GDM1 (cell line): ENCODE results near the gene EIF4E3.

Experiments
- DNase-seq: peaks from one replicate; lab custom pipeline; 2025; lab: John Stamatoyannopoulos, UW

EIF4E3 gene

DNA sequence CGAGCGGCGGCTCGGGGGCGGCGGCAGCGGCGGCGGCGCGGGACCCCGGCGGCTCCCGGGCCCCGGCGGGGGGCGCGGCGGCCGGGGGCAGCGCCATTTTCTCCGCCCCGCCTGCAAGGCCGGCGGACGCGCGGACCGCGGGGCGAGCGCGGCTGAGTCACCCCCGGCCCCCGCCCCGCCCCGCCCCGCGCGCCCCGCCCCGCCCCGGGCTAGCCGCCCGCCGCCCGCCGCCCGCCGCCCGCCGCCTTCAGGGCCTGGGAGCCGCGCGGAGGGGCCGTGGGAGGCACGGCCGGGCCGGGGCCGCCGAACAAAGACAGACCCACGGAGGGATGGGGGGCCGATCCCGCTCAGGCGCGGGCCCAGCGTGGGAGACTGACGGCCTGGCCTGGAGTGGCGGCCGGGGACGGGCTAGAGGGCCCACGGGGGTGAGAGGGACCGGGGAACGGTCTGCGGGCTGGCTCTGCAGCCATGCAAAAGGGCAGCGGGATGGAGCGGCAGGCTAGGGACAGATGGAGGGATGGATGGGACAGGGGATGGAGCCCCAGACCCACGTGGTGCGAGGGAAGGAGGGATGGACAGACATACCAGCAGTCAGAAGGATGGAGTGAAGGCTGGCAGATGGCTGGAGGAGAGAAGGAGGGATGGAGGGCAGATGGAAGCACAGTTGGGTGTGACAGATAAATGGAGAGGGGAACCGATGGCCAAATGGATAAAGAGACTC is at the start of gene EIF4E3:
EIF4E3 (minus strand) TSS at position 132 of the 721 bp plus-strand sequence; CDS start at position 97, 35 bp downstream.
- DNase-seq, result no peak

DNA sequence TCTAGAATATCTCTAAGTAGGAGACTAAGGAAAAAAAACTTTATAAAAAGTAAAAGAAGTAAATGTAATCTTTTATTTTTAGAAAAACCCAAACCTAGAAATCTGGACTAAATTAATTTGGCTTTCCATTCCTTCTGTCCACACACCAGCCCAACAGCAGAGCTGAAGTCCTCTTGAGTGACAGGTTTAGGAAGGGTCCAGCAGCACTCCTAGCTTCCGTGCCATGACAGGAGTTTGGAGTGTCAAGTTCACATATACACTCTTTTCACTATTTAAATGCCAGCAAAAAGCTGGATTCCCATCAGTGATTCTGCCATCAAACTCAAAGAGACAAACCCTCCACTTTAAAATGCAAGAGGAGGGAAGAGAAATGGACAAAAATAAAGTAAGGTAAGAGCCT is 46.7 kb upstream of the EIF4E3 start:
- no peak for DNase-seq

DNA sequence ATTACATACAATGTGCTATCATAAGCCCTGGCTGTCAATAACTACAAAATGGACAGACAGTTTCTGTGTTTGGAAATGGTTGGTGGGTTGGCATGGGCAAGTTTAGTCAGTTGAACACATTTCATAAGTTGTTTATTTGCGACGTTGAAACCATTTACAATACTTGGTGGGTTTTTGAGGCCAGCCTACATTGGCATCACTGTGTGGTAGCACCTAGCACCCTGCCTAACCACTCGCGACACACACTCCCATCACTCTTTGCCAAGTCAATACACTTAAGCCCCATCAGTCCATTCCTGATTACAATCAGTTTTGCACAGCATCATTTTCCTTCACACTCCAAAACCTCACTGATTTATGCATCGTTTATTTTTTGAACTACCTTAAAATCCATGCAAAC is 45.9 kb upstream of the EIF4E3 start:
- no peak for DNase-seq

DNA sequence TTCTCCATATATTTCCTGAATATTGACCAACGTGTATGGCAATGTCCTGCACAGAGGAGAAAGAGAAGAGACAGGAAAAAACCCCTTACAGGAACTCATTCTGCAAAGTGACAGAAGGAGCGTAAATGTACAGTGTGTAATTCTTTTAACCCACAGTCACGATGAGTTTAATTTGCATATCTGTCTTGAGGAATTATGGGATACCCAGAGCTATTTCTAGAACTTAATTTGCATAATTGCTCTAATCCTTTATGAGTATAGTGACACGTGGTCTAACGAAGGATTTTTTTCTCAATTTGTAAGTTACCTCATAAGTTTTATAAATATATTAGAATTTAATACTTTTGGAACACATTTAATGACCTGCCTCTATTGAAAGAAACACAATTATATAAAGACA is 38.2 kb upstream of the EIF4E3 start:
- no peak for DNase-seq

DNA sequence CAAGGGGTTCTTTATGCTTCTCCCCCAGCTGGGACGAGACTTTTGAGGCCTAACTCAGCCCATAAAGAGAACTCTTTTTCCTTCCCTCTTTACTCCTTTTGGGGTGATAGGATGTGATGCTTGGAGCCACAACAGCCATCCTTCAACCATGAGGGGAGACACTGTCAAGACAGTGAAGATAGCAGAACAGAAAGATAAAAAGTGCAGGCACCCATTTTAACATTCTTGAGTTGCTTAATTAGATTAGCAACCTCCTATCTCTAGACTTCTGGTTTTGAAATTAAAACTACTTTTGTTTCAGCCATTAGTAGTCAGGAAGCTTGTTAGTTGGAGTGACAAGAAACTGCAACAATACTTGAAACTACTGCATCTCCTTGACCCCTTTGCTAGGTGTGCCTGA is 34.9 kb upstream of the EIF4E3 start:
- no peak for DNase-seq

DNA sequence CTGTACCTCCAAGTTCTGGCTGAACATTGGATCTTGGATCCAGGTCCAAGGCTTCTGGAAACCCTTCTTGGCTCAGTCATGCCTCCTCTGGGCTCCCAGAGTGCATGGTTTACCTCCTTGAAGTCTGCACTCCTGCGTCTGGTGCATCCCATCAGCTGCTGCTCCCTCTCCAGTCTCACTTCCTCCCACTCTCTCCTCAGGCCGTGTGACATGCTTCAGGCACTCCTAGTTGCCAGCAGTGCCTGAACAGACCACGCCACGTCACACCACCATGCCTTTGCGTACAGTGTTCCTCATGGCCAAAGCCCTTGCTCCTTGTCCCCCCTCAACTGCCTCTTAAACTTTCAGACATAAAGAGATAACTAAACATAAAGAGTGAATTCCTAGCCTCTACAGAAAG is 34.2 kb upstream of the EIF4E3 start:
- DNase-seq, result no peak

DNA sequence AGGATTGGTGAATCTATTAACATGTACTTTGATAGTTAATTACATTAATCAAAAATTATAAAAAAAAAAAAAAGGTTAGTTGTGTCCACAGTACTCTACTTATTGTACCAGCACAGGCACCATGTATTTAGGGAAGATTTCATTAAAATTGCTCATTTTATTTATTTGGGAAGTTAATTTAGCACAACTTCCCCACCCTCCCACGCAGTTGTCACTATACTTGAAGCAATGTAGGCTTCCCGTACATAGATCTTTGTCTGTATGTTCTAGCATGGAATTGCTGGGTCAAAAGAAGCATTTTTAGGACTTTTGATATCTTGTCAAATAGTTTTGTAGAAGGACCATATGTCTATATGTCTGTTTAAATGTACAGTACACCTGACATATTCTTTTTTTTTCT is 32.9 kb upstream of the EIF4E3 start:
- DNase-seq, result no peak

DNA sequence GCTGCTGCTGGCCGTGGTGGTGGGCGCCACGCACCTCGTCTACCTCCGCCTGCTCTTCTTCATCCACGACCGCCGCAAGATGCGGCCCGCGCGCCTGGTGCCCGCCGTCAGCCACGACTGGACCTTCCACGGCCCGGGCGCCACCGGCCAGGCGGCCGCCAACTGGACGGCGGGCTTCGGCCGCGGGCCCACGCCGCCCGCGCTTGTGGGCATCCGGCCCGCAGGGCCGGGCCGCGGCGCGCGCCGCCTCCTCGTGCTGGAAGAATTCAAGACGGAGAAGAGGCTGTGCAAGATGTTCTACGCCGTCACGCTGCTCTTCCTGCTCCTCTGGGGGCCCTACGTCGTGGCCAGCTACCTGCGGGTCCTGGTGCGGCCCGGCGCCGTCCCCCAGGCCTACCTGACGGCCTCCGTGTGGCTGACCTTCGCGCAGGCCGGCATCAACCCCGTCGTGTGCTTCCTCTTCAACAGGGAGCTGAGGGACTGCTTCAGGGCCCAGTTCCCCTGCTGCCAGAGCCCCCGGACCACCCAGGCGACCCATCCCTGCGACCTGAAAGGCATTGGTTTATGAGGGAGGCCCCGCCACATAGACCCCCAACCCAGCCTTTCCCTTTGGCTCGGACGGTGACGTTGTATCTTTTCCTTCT is 29.5 kb upstream of the EIF4E3 start:
- no peak for DNase-seq

DNA sequence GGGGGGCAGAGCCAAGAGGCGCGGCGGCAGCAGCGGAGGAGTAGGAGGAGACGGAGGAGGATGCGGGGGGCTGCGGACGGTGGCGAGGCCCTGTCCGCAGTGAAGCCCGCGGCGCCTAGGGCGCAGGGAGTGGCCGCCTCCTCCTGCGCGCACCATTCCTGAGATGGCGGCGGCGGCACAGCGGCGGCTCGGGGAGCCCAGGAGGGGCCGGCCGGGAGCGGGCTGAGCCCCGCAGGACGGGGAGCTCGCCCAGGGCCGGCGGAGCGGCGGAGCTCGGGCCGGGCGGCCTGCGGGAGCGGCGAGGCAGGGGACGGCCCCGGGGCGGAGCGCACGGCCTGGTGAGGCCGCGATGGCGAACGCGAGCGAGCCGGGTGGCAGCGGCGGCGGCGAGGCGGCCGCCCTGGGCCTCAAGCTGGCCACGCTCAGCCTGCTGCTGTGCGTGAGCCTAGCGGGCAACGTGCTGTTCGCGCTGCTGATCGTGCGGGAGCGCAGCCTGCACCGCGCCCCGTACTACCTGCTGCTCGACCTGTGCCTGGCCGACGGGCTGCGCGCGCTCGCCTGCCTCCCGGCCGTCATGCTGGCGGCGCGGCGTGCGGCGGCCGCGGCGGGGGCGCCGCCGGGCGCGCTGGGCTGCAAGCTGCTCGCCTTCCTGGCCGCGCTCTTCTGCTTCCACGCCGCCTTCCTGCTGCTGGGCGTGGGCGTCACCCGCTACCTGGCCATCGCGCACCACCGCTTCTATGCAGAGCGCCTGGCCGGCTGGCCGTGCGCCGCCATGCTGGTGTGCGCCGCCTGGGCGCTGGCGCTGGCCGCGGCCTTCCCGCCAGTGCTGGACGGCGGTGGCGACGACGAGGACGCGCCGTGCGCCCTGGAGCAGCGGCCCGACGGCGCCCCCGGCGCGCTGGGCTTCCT is 28.8 kb upstream of the EIF4E3 start, which contains the start of gene GPR27:
GPR27 (plus strand) TSS at position 155 of the 909 bp plus-strand sequence; CDS start at position 350, 195 bp downstream.
- DNase-seq, result no peak

DNA sequence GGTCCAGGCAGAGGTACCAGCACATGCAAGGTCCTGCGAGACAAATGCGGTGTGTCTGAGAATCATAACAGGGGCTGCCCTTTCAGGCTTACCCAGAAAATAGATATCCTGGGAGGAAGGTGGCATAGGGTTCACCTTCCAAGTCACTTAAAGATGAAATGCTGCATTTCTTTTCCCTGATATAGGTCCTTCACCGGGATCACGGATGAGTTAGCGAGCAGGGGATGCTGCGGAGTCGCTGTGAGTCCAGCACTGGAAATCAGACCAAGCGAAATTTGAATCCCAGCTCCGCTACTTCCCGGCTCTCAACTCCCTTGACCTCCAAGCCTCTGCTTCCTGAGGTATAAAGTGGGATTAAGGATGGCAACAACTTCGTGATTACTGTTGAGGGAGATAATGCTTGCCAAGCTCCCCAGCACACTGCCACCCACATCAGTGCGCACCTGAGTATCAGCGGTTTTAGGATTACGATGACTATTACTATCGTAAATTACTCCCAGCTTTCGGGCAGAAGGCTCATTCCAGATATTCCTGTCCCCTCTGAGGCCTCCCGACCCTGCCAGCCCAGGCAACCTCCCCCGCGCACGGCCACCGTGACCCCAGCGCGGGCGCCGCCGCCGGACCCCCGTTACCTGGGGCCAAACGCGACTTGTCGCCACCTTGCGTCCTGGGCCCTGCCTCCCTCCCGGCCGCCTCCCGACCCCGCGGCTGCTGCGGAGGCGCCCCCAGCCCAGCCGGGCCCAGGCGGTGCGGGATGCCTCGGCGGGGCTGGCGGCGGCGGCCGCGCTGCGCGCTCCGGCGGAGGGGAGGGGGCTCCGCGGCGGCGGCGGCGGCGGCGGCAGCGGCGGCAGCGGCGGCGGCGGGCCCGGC is 27.9 kb upstream of the EIF4E3 start:
- DNase-seq, result no peak

DNA sequence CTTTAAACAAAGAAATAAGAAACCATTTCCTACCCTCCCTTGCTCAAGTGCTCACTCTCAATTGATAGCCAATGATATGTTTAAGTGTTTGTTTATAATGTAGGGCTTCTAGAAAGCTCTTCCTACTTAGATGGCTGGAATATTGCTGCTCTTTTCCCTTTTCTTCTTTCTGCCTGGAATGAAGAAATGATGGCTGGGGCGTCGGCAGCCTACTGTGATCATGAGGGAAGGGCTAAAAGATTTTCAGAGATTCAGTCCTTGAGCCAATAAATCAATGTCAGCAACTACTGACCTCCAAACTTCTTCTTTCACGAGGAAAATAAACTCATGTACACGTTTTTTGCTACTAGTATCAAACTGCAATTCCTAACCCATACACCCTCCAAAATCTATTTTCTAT is 26.4 kb upstream of the EIF4E3 start:
- no peak for DNase-seq

DNA sequence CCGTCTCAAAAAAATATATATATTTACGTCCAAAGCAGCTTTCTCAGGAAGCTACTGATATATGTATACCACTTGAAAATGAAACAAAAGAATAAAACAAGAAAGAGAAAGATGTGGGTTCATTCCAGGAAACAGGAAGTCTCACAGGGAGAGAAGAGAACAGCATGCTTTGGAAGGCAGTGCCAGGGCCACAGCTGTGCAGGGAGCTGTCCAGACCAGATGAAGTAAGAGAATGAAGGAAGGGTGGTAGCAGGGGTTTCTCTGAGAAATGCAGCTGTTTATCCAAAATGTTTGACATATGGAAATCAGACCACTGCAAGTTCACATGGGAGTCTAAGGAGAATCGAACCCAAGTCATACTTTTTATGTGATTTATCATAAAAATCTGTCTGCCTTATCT is 19.5 kb upstream of the EIF4E3 start:
- DNase-seq, result no peak

DNA sequence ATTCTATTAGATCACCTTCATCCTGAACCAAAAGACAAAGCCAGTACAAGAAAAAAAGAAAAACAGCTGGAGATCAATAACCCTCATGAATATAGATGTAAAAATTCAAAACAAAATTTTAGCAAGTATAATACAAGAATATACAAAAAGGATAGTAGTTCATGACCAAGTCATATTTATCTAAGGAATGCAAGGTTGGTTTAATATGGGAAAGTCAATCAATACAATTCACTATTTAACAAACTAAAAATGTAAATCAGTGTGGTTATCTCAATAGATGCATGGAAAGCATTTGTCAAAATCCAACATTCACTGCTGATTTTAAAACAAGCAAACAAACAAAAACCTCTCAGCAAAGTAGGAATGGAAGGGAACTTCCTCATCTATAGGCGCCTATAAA is 17.4 kb upstream of the EIF4E3 start:
- no peak for DNase-seq

DNA sequence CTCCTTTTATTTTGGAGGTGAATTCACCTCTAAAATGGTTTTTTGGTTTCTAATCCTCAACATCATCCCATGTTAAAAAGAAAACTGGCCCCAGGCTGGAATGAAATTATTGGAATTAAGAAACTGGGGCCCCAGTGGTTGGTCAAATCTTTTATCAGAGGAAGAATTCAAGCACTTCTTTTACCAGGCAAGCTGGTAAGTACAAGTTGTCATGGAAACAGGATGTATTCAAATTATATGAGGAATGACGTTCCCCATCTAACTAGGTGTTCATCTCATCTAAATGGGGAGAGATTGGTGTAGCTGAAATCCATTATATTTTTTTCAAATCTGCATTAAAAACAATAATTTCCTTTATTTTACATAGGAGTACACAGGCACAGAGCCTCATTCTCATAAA is 9.7 kb upstream of the EIF4E3 start:
- no peak for DNase-seq

DNA sequence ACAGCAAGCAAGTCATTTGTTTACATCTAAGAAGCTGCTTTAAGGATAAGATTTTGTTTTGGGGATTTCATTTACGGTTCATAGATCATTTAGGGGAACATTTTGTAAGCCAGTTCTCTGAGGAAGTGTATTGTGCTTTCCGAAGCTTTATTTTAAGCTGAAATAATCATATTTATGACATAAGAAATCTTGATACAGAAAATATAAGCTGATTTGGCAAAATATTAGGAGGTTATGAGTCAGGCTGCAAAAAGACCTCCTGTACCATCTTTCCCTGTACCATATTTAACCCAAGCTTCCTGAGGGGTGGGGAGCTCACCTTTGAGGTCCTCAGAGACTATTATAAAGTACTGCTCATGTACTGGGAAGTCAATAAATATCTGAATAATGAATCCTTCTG is 8.1 kb upstream of the EIF4E3 start:
- DNase-seq, result no peak

DNA sequence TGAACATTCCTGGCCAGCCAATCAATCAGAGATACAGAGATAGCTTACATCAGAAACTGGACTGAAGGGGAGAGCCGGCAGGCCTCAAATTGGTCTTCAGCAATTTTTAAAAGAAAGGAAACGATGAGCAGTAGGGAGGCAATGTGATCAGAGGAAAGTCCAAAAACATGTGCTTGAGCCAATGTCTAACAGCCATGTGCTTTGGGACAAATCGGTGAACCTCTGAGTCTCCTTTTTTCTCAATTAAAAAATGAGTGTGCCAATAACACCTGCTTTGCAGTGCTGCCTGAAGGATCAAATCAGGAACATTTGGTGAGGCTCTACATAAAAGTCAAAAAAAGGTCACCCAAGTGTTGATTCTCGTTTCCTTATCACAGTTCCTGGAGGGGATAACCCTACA is 7.4 kb upstream of the EIF4E3 start:
- DNase-seq, result no peak

DNA sequence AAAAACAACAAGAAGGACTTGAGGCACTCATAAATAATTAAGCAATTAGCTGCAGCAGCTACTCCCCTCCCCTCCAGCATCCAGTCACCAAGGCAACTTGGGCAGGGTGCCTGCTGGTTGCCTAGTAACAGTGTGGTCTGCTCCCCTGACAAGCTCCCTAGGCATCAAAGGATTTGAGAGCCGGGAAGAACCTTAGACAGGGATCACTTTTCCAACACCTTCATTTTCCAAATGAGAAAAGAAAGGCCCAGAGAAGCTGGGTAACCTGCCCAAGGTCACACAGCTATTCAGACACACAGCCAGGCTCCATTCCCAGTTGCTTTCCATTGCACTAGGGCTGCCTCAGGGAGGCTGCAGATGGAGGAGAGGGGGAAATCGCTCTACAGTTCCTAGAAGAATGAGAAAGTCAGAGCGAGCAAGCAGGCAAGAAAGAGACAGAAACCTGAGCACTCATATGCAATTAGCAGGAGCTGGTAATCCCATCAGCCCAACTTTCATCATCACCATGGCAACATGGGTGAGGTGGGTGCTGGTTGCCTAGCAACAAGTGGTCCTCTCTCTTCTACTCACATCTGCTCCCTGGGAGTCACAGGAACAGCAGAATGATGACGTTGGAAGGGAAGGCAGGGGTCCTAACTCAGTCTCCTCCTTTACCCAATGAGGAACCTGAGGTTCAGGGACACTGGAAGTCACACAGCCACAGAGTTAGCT is 3.6 kb upstream of the EIF4E3 start:
- DNase-seq, result no peak

DNA sequence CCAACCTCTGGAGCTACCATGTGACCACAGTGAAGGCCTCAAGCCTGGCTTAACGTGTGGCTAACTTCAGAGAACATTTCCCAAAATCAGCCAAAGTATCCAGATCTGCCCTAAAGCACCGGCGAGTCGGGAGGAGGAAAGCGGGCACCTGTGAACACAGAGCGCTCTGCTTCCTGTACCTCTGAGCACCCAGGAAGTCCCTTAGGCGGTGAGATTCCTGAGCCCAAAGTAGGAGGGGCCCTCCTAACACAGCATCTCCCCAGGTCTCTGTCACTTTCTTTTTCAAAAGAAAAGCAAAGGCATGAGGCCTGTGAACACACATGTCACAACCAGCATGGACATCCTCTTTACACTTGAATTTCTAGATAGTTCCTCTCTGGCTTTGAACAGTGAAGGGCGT is 944 bp upstream of the EIF4E3 start:
- no peak for DNase-seq

DNA sequence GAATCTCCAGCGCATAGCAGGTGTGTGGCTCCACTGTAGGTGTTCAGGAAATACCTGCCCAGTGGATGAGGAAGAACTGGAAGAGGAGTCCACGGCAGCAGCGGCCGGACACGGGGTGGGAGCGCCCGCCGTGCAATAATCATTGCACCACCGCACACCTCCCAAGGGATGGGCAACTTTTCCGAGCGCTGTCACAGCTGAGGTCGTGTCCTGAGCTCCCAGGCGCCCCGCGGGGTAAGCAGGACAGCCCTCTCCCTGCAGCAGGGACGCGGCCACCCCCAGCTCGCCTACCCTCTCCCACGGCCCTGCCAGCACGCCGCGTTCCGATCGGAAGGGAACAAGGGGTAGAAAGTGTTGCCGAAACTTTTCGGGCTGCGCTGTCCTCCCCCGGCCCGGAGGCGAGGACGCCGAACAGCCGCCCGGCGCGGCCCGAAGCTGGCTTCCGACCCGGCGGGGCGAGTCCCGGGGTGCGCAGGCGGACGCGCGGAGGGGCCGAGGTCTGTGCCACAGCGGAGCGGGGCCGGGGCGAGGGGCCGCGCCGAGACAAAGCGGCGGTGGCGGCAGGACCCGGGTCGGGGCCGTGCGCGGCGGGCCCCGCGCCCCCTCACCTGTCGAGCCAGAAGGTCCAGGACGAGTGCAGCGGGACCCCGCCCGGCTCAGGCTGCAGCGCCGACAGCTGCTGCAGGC is 475 bp downstream of the EIF4E3 start:
- no peak for DNase-seq

DNA sequence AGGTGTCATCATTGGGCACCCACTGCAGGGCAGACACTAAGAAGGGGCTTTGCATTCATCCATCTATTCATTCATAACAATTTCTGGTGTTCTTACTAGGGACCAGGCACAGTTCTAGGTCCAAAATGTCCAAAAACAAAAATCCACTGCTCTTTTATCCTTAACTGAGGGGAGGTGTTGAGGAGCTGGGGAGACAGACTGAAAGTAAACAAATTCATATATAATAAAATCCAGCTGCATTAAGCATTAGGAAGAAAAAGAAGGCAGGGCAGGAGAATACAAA is 1.1 kb downstream of the EIF4E3 start:
- DNase-seq, result no peak
